ENCODE data around the gene ALDOB. TPM values are rescaled to one million over a fixed set of nuclear protein-coding genes. Genes with fewer than 3 reads are reported as not detected.

ALDOB gene
- total and polyA plus RNA-seq, 2 of the 8 experiments (the other 6 are each of a cell fraction or from before 2014, with no cell fraction given) = not detected

DNA sequence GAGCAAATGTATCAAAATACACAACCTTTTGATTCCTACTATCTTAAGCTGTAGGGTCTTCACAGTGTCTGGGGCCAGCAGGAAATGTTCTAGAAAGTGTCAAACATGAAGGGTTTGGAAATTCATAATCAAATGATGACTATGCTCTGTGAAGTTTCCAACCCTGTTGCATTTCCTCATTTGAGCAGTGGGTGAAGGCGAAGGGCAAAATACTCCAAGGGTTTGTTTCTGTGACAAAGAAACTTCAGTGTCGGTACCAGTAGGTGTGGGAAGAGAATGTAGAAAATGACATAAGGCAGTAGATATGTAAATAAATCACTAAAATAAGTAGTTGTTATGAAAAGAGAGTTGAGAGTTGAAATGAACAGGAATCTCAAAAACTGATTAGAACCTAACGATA, 576 bp downstream of the ALDOB start (continued):
- TF ChIP-seq, protein P1, sequence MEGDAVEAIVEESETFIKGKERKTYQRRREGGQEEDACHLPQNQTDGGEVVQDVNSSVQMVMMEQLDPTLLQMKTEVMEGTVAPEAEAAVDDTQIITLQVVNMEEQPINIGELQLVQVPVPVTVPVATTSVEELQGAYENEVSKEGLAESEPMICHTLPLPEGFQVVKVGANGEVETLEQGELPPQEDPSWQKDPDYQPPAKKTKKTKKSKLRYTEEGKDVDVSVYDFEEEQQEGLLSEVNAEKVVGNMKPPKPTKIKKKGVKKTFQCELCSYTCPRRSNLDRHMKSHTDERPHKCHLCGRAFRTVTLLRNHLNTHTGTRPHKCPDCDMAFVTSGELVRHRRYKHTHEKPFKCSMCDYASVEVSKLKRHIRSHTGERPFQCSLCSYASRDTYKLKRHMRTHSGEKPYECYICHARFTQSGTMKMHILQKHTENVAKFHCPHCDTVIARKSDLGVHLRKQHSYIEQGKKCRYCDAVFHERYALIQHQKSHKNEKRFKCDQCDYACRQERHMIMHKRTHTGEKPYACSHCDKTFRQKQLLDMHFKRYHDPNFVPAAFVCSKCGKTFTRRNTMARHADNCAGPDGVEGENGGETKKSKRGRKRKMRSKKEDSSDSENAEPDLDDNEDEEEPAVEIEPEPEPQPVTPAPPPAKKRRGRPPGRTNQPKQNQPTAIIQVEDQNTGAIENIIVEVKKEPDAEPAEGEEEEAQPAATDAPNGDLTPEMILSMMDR (IDR thresholded peaks at IDR 0.05; ENCODE audit: control extremely low read depth in 1 of 3, insufficient read depth in 1 of 3, low read depth in 1 of 3, low read length in 3 of 3) = no peak
- TF ChIP-seq, protein P2, sequence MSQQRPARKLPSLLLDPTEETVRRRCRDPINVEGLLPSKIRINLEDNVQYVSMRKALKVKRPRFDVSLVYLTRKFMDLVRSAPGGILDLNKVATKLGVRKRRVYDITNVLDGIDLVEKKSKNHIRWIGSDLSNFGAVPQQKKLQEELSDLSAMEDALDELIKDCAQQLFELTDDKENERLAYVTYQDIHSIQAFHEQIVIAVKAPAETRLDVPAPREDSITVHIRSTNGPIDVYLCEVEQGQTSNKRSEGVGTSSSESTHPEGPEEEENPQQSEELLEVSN (IDR thresholded peaks at IDR 0.05) = no peak
- TF ChIP-seq SIN3A (conservative IDR thresholded peaks at IDR 0.05 in 1 of 2, IDR thresholded peaks at IDR 0.05 in 1 of 2; ENCODE audit: low read depth in 1 of 2, low read length in 2 of 2) = no peak
- TF ChIP-seq SIX5 (IDR thresholded peaks at IDR 0.05; ENCODE audit: low read depth, low read length) = no peak
